Activated T-helper 1 cell treated with Interleukin-2 at 50 U/mL for 16 hours (primary cell): ENCODE data around the gene FHIT.
"Not testable (repeated sequence)": the region's sequence is repeated elsewhere in the genome, so short reads cannot be mapped to it uniquely, and the experiment has no call there.

Source experiments
- DNase-seq: peaks from one replicate; pipeline ENCODE4 v3.0.0-alpha.2; 2020; ENCODE audit warnings: low read depth

The FHIT gene

GRCh38 chr3:60557122-60557521, 694.1 kb downstream of the FHIT start:
- DNase-seq = no peak

GRCh38 chr3:60555686-60556354, 695.4 kb downstream of the FHIT start:
- DNase-seq = no peak

GRCh38 chr3:60553144-60553543, 698.1 kb downstream of the FHIT start:
- no peak for DNase-seq

- no peak for DNase-seq
Measured at GRCh38 chr3:60552581-60552980, 698.7 kb downstream of the FHIT start.

- DNase-seq = no peak
Measured at GRCh38 chr3:60551455-60552209, 699.6 kb downstream of the FHIT start.

- no peak for DNase-seq
Measured at GRCh38 chr3:60549863-60550262, 701.4 kb downstream of the FHIT start.

GRCh38 chr3:60542995-60543394, 708.3 kb downstream of the FHIT start:
- DNase-seq = no peak

GRCh38 chr3:60539394-60539793, 711.9 kb downstream of the FHIT start:
- not testable (repeated sequence) for DNase-seq

GRCh38 chr3:60536420-60536819, 714.8 kb downstream of the FHIT start:
- DNase-seq = no peak

- DNase-seq = no peak
Measured at GRCh38 chr3:60531759-60532158, 719.5 kb downstream of the FHIT start.

GRCh38 chr3:60528651-60529050, 722.6 kb downstream of the FHIT start:
- DNase-seq = no peak

GRCh38 chr3:60523536-60523935, 727.7 kb downstream of the FHIT start:
- DNase-seq = no peak

GRCh38 chr3:60517134-60517533, 734.1 kb downstream of the FHIT start:
- no peak for DNase-seq

GRCh38 chr3:60514866-60515265, 736.4 kb downstream of the FHIT start:
- no peak for DNase-seq

- DNase-seq = no peak
Measured at GRCh38 chr3:60514085-60514649, 737.1 kb downstream of the FHIT start.

- DNase-seq = no peak
Measured at GRCh38 chr3:60513241-60513640, 738.0 kb downstream of the FHIT start.

GRCh38 chr3:60512506-60512905, 738.7 kb downstream of the FHIT start:
- no peak for DNase-seq

- no peak for DNase-seq
Measured at GRCh38 chr3:60509471-60509870, 741.8 kb downstream of the FHIT start.

GRCh38 chr3:60504827-60505457, 746.3 kb downstream of the FHIT start:
- DNase-seq = no peak

GRCh38 chr3:60501314-60501713, 749.9 kb downstream of the FHIT start:
- no peak for DNase-seq

- DNase-seq = no peak
Measured at GRCh38 chr3:60497902-60498301, 753.4 kb downstream of the FHIT start.

- DNase-seq = no peak
Measured at GRCh38 chr3:60490992-60491391, 760.3 kb downstream of the FHIT start.

- DNase-seq = no peak
Measured at GRCh38 chr3:60475096-60475495, 776.2 kb downstream of the FHIT start.
